SK-N-SH (cell line): Measurements from ENCODE around the gene C16orf96. TPM values are rescaled to one million over a fixed set of nuclear protein-coding genes. Genes with fewer than 3 reads are reported as not detected.

Source experiments
- CTCF ChIA-PET: fragments of 300-600, 350-600 bp; formaldehyde crosslinking; extraction: SDS; loops from one replicate; lab custom pipeline; 2021; lab: Yijun Ruan, JAX
- POLR2A ChIA-PET: fragments of 350-600 bp; sonication (Branson Sonifier 250); formaldehyde crosslinking; extraction: SDS; loops from one replicate; lab custom pipeline; 2020; ENCODE audit warnings: antibody characterized with exemption, inconsistent platforms; lab: Yijun Ruan, JAX
- DNase-seq: peaks from one replicate; pipeline ENCODE4 v3.0.0; 2012
- H2AFZ ChIP-seq: fragments of 200-600 bp; sonication (generic); 2 replicates; pipeline ENCODE4 v1.8.1; 2016; ENCODE audit warnings: antibody characterized with exemption, mild to moderate bottlenecking, low read depth
- H3F3A ChIP-seq: fragments of 200-600 bp; sonication (generic); replicated peaks from 2 replicates; pipeline ENCODE3; 2016; ENCODE audit warnings: antibody characterized with exemption, mild to moderate bottlenecking; ENCODE audit not compliant: insufficient read depth
- H3K27ac ChIP-seq, 2 experiments: fragments of 200-500 bp in 1 of 2; fragments of 200-600 bp in 1 of 2; sonication (Bioruptor generic) in 1 of 2; sonication (generic), shearing (Covaris generic) in 1 of 2; 2 replicates each; pipeline versions ENCODE4 v1.5.1 to v1.6.1; 2014 to 2016; ENCODE audit warnings: low read depth in 2 of 2, inconsistent platforms in 1 of 2, low read length in 1 of 2, mild to moderate bottlenecking in 1 of 2, mixed read lengths in 1 of 2
- H3K27me3 ChIP-seq: fragments of 200-600 bp; sonication (generic), shearing (Covaris generic); 2 replicates; pipeline ENCODE4 v1.6.1; 2016; ENCODE audit warnings: mixed run types; ENCODE audit not compliant: insufficient read depth
- H3K36me3 ChIP-seq, 2 experiments: fragments of 200-500 bp in 1 of 2; fragments of 200-600 bp in 1 of 2; sonication (Bioruptor generic) in 1 of 2; sonication (generic) in 1 of 2; replicated peaks in 1 of 2; 2 replicates each; pipeline versions ENCODE3 to v1.5.1; 2014 to 2016; ENCODE audit warnings: low read length in 1 of 2, mild to moderate bottlenecking in 1 of 2; ENCODE audit not compliant: insufficient read depth in 2 of 2, control insufficient read depth in 1 of 2
- H3K4me1 ChIP-seq, 2 experiments: fragments of 200-500 bp in 1 of 2; fragments of 200-600 bp in 1 of 2; sonication (Bioruptor generic) in 1 of 2; sonication (generic), shearing (Covaris generic) in 1 of 2; 2 replicates each; pipeline versions ENCODE4 v1.5.1 to v1.6.1; 2014 to 2016; ENCODE audit warnings: low read depth in 1 of 2, low read length in 1 of 2, mixed run types in 1 of 2; ENCODE audit not compliant: insufficient read depth in 2 of 2, control insufficient read depth in 1 of 2
- H3K4me2 ChIP-seq: fragments of 200-600 bp; sonication (generic), shearing (Covaris generic); 2 replicates; pipeline ENCODE4 v1.6.1; 2017; ENCODE audit warnings: mixed run types
- H3K4me3 ChIP-seq, 2 experiments: fragments of 200-500 bp in 1 of 2; fragments of 200-600 bp in 1 of 2; sonication (Bioruptor generic) in 1 of 2; sonication (generic), shearing (Covaris generic) in 1 of 2; 2 replicates each; pipeline versions ENCODE4 v1.5.1 to v1.8.1; 2014 to 2016; ENCODE audit warnings: low read depth in 2 of 2, inconsistent platforms in 1 of 2, low read length in 1 of 2, mild to moderate bottlenecking in 1 of 2, mixed read lengths in 1 of 2, moderate library complexity in 1 of 2
- H3K79me2 ChIP-seq: fragments of 200-600 bp; sonication (generic); 2 replicates; pipeline ENCODE4 v1.8.1; 2017; ENCODE audit warnings: mild to moderate bottlenecking; ENCODE audit not compliant: insufficient read depth
- H3K9ac ChIP-seq: fragments of 200-600 bp; sonication (generic); 2 replicates; pipeline ENCODE4 v1.6.1; 2017; ENCODE audit warnings: mixed run types
- H3K9me2 ChIP-seq: fragments of 200-600 bp; sonication (generic); 2 replicates; pipeline ENCODE4 v1.6.1; 2017; ENCODE audit warnings: mixed run types
- H3K9me3 ChIP-seq: fragments of 200-600 bp; sonication (generic); 2 replicates; pipeline ENCODE4 v1.6.1; 2017; ENCODE audit warnings: mixed run types, mild to moderate bottlenecking, moderate library complexity
- H4K20me1 ChIP-seq: fragments of 200-600 bp; sonication (generic); 2 replicates; pipeline ENCODE4 v1.6.1; 2017; ENCODE audit warnings: mild to moderate bottlenecking, mixed run types; ENCODE audit not compliant: insufficient read depth
- ELF1 ChIP-seq: IDR thresholded peaks from 2 replicates; pipeline ENCODE4 v1.4.0; 2012
- EP300 ChIP-seq, 2 experiments: IDR thresholded peaks; 2 replicates each; pipeline versions ENCODE4 v1.4.0 to v1.6.1; 2012; ENCODE audit warnings: borderline replicate concordance in 1 of 2, low read depth in 1 of 2, low read length in 1 of 2
- FOSL2 ChIP-seq: IDR thresholded peaks from 2 replicates; pipeline ENCODE4 v1.4.0; 2012; ENCODE audit warnings: low read depth, mild to moderate bottlenecking, moderate library complexity, borderline replicate concordance
- GABPA ChIP-seq: IDR thresholded peaks from 2 replicates; pipeline ENCODE4 v1.4.0; 2012; ENCODE audit warnings: low read depth, mild to moderate bottlenecking
- MAX ChIP-seq: IDR thresholded peaks from 2 replicates; pipeline ENCODE4 v1.4.0; 2012; ENCODE audit warnings: low read depth
- MEF2A ChIP-seq: IDR thresholded peaks from 2 replicates; pipeline ENCODE4 v1.4.0; 2012; ENCODE audit warnings: low read depth, borderline replicate concordance
- POLR2AphosphoS5 ChIP-seq: IDR thresholded peaks from 2 replicates; pipeline ENCODE4 v1.6.1; 2012; ENCODE audit warnings: low read depth, low read length
- RAD21 ChIP-seq: IDR thresholded peaks from 2 replicates; pipeline ENCODE4 v1.6.1; 2012; ENCODE audit warnings: mild to moderate bottlenecking, low read length
- RCOR1 ChIP-seq: fragments of 150-350 bp; IDR thresholded peaks from 2 replicates; pipeline ENCODE4 v1.6.1; 2017; ENCODE audit warnings: antibody characterized with exemption, low read length
- REST ChIP-seq: IDR thresholded peaks from 2 replicates; pipeline ENCODE4 v1.6.1; 2012; ENCODE audit warnings: mild to moderate bottlenecking, low read depth, low read length, moderate library complexity
- SIN3A ChIP-seq: IDR thresholded peaks from 2 replicates; pipeline ENCODE4 v1.6.1; 2012; ENCODE audit warnings: low read depth, mild to moderate bottlenecking, low read length, moderate library complexity, borderline replicate concordance
- TCF12 ChIP-seq: IDR thresholded peaks from 2 replicates; pipeline ENCODE4 v1.4.0; 2012
- USF1 ChIP-seq: IDR thresholded peaks from 2 replicates; pipeline ENCODE4 v1.4.0; 2012; ENCODE audit warnings: low read depth, borderline replicate concordance
- YY1 ChIP-seq: IDR thresholded peaks from 2 replicates; pipeline ENCODE4 v1.4.0; 2012; ENCODE audit warnings: low read depth, mild to moderate bottlenecking
- WGBS: methylation state at CpG from one replicate; pipeline ENCODE4 v1.1.6; 2017; ENCODE audit warnings: low lambda C conversion rate; 5-methylcytosine and 5-hydroxymethylcytosine counted together
- polyA plus RNA-seq, 3 experiments: library from polyadenylated mRNA; depleted of rRNA; stranded (reverse); fragments of >200 nt; gene quantifications; 2 replicates each; pipeline ENCODE4 v1.2.3, GENCODE V29; 2012

C16orf96 gene
- polyA plus RNA-seq, 1 of the 3 experiments (the other 2 are of a cell fraction): 0.05 TPM

GRCh38 chr16:4537376-4538343, 18.5 kb upstream of the C16orf96 start:
- 24% methylated on average over 26 of the region's 75 CpGs for WGBS
- Histone ChIP-seq H3K9ac (peak overlapping the region; percentile 76), H3K4me2 (peak overlapping the region; percentile 82), H2AFZ (peak overlapping the region; percentile 92), H3K9me2 (no peaks in the 10 kb centered on the region), H3K27me3 (no peaks in the 10 kb centered on the region), H3K27ac (peak overlapping the region; percentile 27 to 48; a peak in 2 of 4 replicates), H3K9me3 (no peaks in the 10 kb centered on the region; the same call in 1 of the 2 replicates), H3K36me3 (no peaks in the 10 kb centered on the region), H3F3A (peaks cover 6% of the 10 kb centered on the region), H3K4me3 (peak overlapping the region; percentile 66 to 78), H3K4me1 (peaks cover 0 to 9% of the 10 kb centered on the region in 2 experiments; a peak in 2 of 4 replicates), H3K79me2 (peaks cover 43% of the 10 kb centered on the region), H4K20me1 (no peaks in the 10 kb centered on the region)
- DNase-seq: peak; percentile 66
- TF ChIP-seq SIN3A (no peak), MAX (peak; percentile 13; the same call in 1 of the 2 replicates), REST (no peak)
- ChIA-PET POLR2A (no interaction called here), CTCF (interaction anchor here (1.0 to 1.9 kb wide), 5 partner anchors 13 to 81 kb away, joined by 3 to 6 read pairs (median 3); partner anchors contain the start of gene C16orf96)

- CTCF ChIA-PET: interaction anchor here (1.0 to 1.4 kb wide), 6 partner anchors 10 to 62 kb away, joined by 3 to 14 read pairs (median 4); partner anchors contain the start of genes C16orf96 and HMOX2
- peak; percentile 97 for DNase-seq
- Histone ChIP-seq H3K27me3 (no peaks in the 10 kb centered on the region), H3K79me2 (peaks cover 43% of the 10 kb centered on the region), H3K36me3 (no peaks in the 10 kb centered on the region), H3K9me2 (no peaks in the 10 kb centered on the region), H3K4me3 (peak within 1 kb of the TSS; percentile 66 to 78), H3K4me2 (peak within 1 kb of the TSS; percentile 82), H4K20me1 (no peaks in the 10 kb centered on the region), H2AFZ (peak within 1 kb of the TSS; percentile 92), H3K9ac (peak within 1 kb of the TSS; percentile 76), H3K4me1 (peaks cover 0 to 9% of the 10 kb centered on the region in 2 experiments; a peak in 2 of 4 replicates), H3F3A (peaks cover 6% of the 10 kb centered on the region), H3K9me3 (no peaks in the 10 kb centered on the region; the same call in 1 of the 2 replicates), H3K27ac (peak within 1 kb of the TSS; percentile 66 to 84; a peak in 3 of 4 replicates)
- POLR2A ChIA-PET: interaction anchor here (0.9 to 1.0 kb wide), 2 partner anchors 16 to 64 kb away, joined by 3 to 6 read pairs; partner anchors contain the start of gene NMRAL1
- 35% methylated on average over 8 of the region's 67 CpGs for whole genome bisulfite sequencing
- TF ChIP-seq REST: peak; percentile 52
- TF ChIP-seq RCOR1: peak; percentile 64; the same call in 1 of the 2 replicates
- TF ChIP-seq FOSL2: no peak
- TF ChIP-seq ELF1: no peak
- no peak for TF ChIP-seq YY1
- TF ChIP-seq GABPA: no peak
- peak; percentile 42; the same call in 1 of the 2 replicates for TF ChIP-seq POLR2AphosphoS5
- peak; percentile 45; the same call in 1 of the 2 replicates for TF ChIP-seq TCF12
- no peak for TF ChIP-seq MEF2A
- TF ChIP-seq RAD21: no peak
- TF ChIP-seq USF1: peak; percentile 98
- TF ChIP-seq EP300 (IDR thresholded peaks at IDR 0.05; ENCODE audit: borderline replicate concordance in 1 of 2, low read depth in 1 of 2, low read length in 1 of 2): no peak
These were observed 17.5 kb upstream of the C16orf96 start, which contains the start of gene CDIP1 for GRCh38 chr16:4538350-4539235. Gene CDIP1, minus strand, starts transcription at chr16:4538773. Its CDS starts 24,643 bp downstream, at chr16:4514130.
